Keratinocyte (primary cell): ENCODE results near the gene NCS1. TPM values are rescaled to one million over a fixed set of nuclear protein-coding genes. Genes with fewer than 3 reads are reported as not detected.

Source experiments
- DNase-seq: peaks from one replicate; pipeline ENCODE4 v3.0.0-alpha.2; 2011; ENCODE audit warnings: low read depth, missing footprints, low spot score
- FAIRE-seq: peaks from 2 replicates; lab custom pipeline; 2011; peaks lifted over from hg19 to GRCh38; lab: Jason Lieb, UNC
- H2AFZ ChIP-seq: 2 replicates; pipeline ENCODE4 v1.6.0; 2012; ENCODE audit warnings: low read length, control low read depth, inconsistent platforms; ENCODE audit not compliant: control insufficient read depth
- H3K27ac ChIP-seq: 2 replicates; pipeline ENCODE4 v1.5.1; 2011; ENCODE audit warnings: low read length; ENCODE audit not compliant: control insufficient read depth, insufficient read depth
- H3K27me3 ChIP-seq: 3 replicates; pipeline ENCODE4 v1.6.0; 2011; ENCODE audit warnings: low read length; ENCODE audit not compliant: control insufficient read depth, insufficient read depth; ENCODE audit errors: extremely low read depth
- H3K36me3 ChIP-seq, 2 experiments: 2 replicates in 1 of 2; 3 replicates in 1 of 2; pipeline ENCODE4 v1.5.1; 2011; ENCODE audit warnings: low read length in 2 of 2, mild to moderate bottlenecking in 1 of 2; ENCODE audit not compliant: control insufficient read depth in 2 of 2, insufficient read depth in 2 of 2; ENCODE audit errors: extremely low read depth in 1 of 2
- H3K4me1 ChIP-seq: 3 replicates; pipeline ENCODE4 v1.5.1; 2011; ENCODE audit warnings: low read length; ENCODE audit not compliant: control insufficient read depth, insufficient read depth; ENCODE audit errors: extremely low read depth
- H3K4me2 ChIP-seq: 3 replicates; pipeline ENCODE4 v1.6.0; 2011; ENCODE audit warnings: low read depth, low read length; ENCODE audit not compliant: control insufficient read depth, insufficient read depth; ENCODE audit errors: extremely low read depth
- H3K4me3 ChIP-seq, 3 experiments: fragments of 200-600 bp in 1 of 3; sonication (generic) in 1 of 3; 2 replicates in 2 of 3; 3 replicates in 1 of 3; pipeline ENCODE4 v1.5.1; 2011 to 2016; ENCODE audit warnings: low read length in 3 of 3, mild to moderate bottlenecking in 3 of 3, control low read depth in 2 of 3, inconsistent platforms in 1 of 3, low read depth in 1 of 3, mixed read lengths in 1 of 3, mixed run types in 1 of 3, moderate library complexity in 1 of 3; ENCODE audit not compliant: control insufficient read depth in 2 of 3, insufficient read depth in 2 of 3; ENCODE audit errors: extremely low read depth in 1 of 3
- H3K79me2 ChIP-seq: 2 replicates; pipeline ENCODE4 v1.6.0; 2012; ENCODE audit warnings: low read length; ENCODE audit not compliant: control insufficient read depth, insufficient read depth
- H3K9ac ChIP-seq: 3 replicates; pipeline ENCODE4 v1.6.0; 2011; ENCODE audit warnings: low read length; ENCODE audit not compliant: control insufficient read depth, insufficient read depth; ENCODE audit errors: extremely low read depth
- H3K9me1 ChIP-seq: 3 replicates; pipeline ENCODE4 v1.6.0; 2011; ENCODE audit warnings: low read length; ENCODE audit not compliant: control insufficient read depth, insufficient read depth; ENCODE audit errors: extremely low read depth
- H3K9me3 ChIP-seq: 2 replicates; pipeline ENCODE4 v1.5.1; 2012; ENCODE audit warnings: low read depth, low read length; ENCODE audit not compliant: control insufficient read depth
- H4K20me1 ChIP-seq: 3 replicates; pipeline ENCODE4 v1.6.0; 2011; ENCODE audit warnings: low read length; ENCODE audit not compliant: control insufficient read depth, insufficient read depth; ENCODE audit errors: extremely low read depth
- CTCF ChIP-seq, 3 experiments: IDR thresholded peaks in 1 of 3; conservative IDR thresholded peaks in 1 of 3; optimal IDR thresholded peaks in 1 of 3; 2 replicates in 2 of 3; 3 replicates in 1 of 3; pipeline versions ENCODE3 to v1.5.1; 2011; ENCODE audit warnings: low read length in 3 of 3, mild to moderate bottlenecking in 3 of 3, moderate library complexity in 2 of 3, control low read depth in 1 of 3, inconsistent platforms in 1 of 3; ENCODE audit not compliant: insufficient read depth in 2 of 3; ENCODE audit errors: extremely low read depth in 1 of 3
- EZH2 ChIP-seq: IDR thresholded peaks from one replicate; pipeline ENCODE4 v1.6.1; 2012; ENCODE audit warnings: inconsistent platforms, mild to moderate bottlenecking, low read length, moderate library complexity
- dilution Hi-C: fragments of 300-500 bp; cut with MboI; formaldehyde crosslinking; loops from one replicate; pipeline ENCODE4 v1.7.0; 2020; ENCODE audit warnings: low sequenced_read_pairs; ENCODE audit not compliant: extremely low pct_ligation_motif_present
- polyA plus RNA-seq, 5 experiments: library from polyadenylated mRNA; depleted of rRNA in 3 of 5; stranded (reverse) in 3 of 5; stranded (forward) in 1 of 5; unstranded in 1 of 5; fragments of >200 nt; gene quantifications; 1 replicate in 1 of 5; 2 replicates in 3 of 5; 3 replicates in 1 of 5; pipeline versions ENCODE4 v1.2.1 to v1.2.3, GENCODE V29; 2011 to 2012; ENCODE audit warnings: missing spikeins in 2 of 5, low read depth in 1 of 5, low replicate concordance in 1 of 5

The NCS1 gene
- polyA plus RNA-seq, 1 donor (not counting 4 experiments of a cell fraction or from before 2014, with no cell fraction given): 49.1 TPM

- H3K79me2 ChIP-seq: peaks cover 83% of the 10 kb centered on the region
- H3K9me3 ChIP-seq: no peaks in the 10 kb centered on the region
- no peak overlapping the region for H3K4me3 ChIP-seq
- H4K20me1 ChIP-seq: peaks cover 25% of the 10 kb centered on the region
- DNase-seq: no peak
- TF ChIP-seq CTCF (optimal IDR thresholded peaks at IDR 0.05 in 1 of 3, IDR thresholded peaks at IDR 0.05 in 1 of 3, conservative IDR thresholded peaks at IDR 0.05 in 1 of 3; ENCODE audit: extremely low read depth in 1 of 3, insufficient read depth in 2 of 3, low read length in 3 of 3): no peak
- TF ChIP-seq EZH2: no peak
- H3K9me1 ChIP-seq: peaks cover 6% of the 10 kb centered on the region
- H3K4me1 ChIP-seq: peaks cover 20% of the 10 kb centered on the region
- dilution Hi-C loops: no loop called here
- FAIRE-seq: no peak
- no peak overlapping the region for H3K9ac ChIP-seq
- no peak overlapping the region for H3K27ac ChIP-seq
- no peak overlapping the region for H2AFZ ChIP-seq
- peaks cover 12 to 17% of the 10 kb centered on the region in 2 experiments for H3K36me3 ChIP-seq
- no peaks in the 10 kb centered on the region for H3K27me3 ChIP-seq
- H3K4me2 ChIP-seq: no peak overlapping the region
Observed at GRCh38 chr9:130177898-130178805, 5.9 kb downstream of the NCS1 start.

- Histone ChIP-seq H3K79me2 (peaks cover 76% of the 10 kb centered on the region), H3K9me3 (no peaks in the 10 kb centered on the region), H3K9ac (no peak overlapping the region), H3K27ac (no peak overlapping the region), H3K9me1 (peaks cover 6% of the 10 kb centered on the region), H3K4me1 (peaks cover 18% of the 10 kb centered on the region), H2AFZ (no peak overlapping the region), H3K4me2 (no peak overlapping the region), H4K20me1 (peaks cover 21% of the 10 kb centered on the region), H3K4me3 (no peak overlapping the region), H3K27me3 (no peaks in the 10 kb centered on the region), H3K36me3 (peaks cover 14 to 17% of the 10 kb centered on the region in 2 experiments)
- TF ChIP-seq EZH2: no peak
- TF ChIP-seq CTCF (optimal IDR thresholded peaks at IDR 0.05 in 1 of 3, IDR thresholded peaks at IDR 0.05 in 1 of 3, conservative IDR thresholded peaks at IDR 0.05 in 1 of 3; ENCODE audit: extremely low read depth in 1 of 3, insufficient read depth in 2 of 3, low read length in 3 of 3): no peak
- DNase-seq (no peak), FAIRE-seq (no peak)
- dilution Hi-C loops: no loop called here
Observed at GRCh38 chr9:130179331-130179907, 7.2 kb downstream of the NCS1 start.
